Stimulated activated memory B cell treated with anti-CD40 and anti-IgM and Interleukin-4, amounts not matched to agents 10 μg/mL and 1 μg/mL and 100 μg/mL, for 72 hours (primary cell): ENCODE results near the gene PCNX1.
"Not testable (repeated sequence)": the region's sequence is repeated elsewhere in the genome, so short reads cannot be mapped to it uniquely, and the experiment has no call there.

Source experiments
- ATAC-seq: fragments of 150-1000 bp; cut with Tn5 transposase; 2 replicates; pipeline ENCODE4 v1.10.0; 2021
- H3K27ac Mint-ChIP-seq: one replicate; pipeline ENCODE4 v1.8.0; 2022; ENCODE audit warnings: mild to moderate bottlenecking, mixed read lengths
- H3K27me3 Mint-ChIP-seq: one replicate; pipeline ENCODE4 v1.8.0; 2022; ENCODE audit warnings: mixed read lengths
- H3K36me3 Mint-ChIP-seq: one replicate; pipeline ENCODE4 v1.8.0; 2022; ENCODE audit warnings: mixed read lengths
- H3K4me1 Mint-ChIP-seq: one replicate; pipeline ENCODE4 v1.8.0; 2022; ENCODE audit warnings: mixed read lengths
- H3K4me3 Mint-ChIP-seq: one replicate; pipeline ENCODE4 v1.8.0; 2022; ENCODE audit warnings: mild to moderate bottlenecking, moderate library complexity, mixed read lengths
- H3K9me3 Mint-ChIP-seq: one replicate; pipeline ENCODE4 v1.8.0; 2022; ENCODE audit warnings: mixed read lengths

The PCNX1 gene

GRCh38 chr14:70921669-70922068, 14.4 kb downstream of the PCNX1 start:
- Mint-ChIP-seq H3K27ac (no peak overlapping the region), H3K4me3 (no peak overlapping the region), H3K27me3 (no peaks in the 10 kb centered on the region), H3K9me3 (no peaks in the 10 kb centered on the region), H3K36me3 (peaks cover 14% of the 10 kb centered on the region), H3K4me1 (peaks cover 70% of the 10 kb centered on the region)
- no peak for ATAC-seq

- peak; percentile 68 for ATAC-seq
- Mint-ChIP-seq H3K4me1 (peaks cover 67% of the 10 kb centered on the region), H3K4me3 (no peak overlapping the region), H3K27me3 (no peaks in the 10 kb centered on the region), H3K36me3 (peaks cover 6% of the 10 kb centered on the region), H3K27ac (no peak overlapping the region), H3K9me3 (no peaks in the 10 kb centered on the region)
These were observed 17.3 kb downstream of the PCNX1 start for GRCh38 chr14:70924521-70924920.

GRCh38 chr14:70926235-70926830, 19.1 kb downstream of the PCNX1 start:
- H3K27me3 Mint-ChIP-seq: no peaks in the 10 kb centered on the region
- peaks cover 6% of the 10 kb centered on the region for H3K36me3 Mint-ChIP-seq
- H3K4me1 Mint-ChIP-seq: peaks cover 59% of the 10 kb centered on the region
- no peaks in the 10 kb centered on the region for H3K9me3 Mint-ChIP-seq
- no peak overlapping the region for H3K27ac Mint-ChIP-seq
- ATAC-seq: no peak
- H3K4me3 Mint-ChIP-seq: no peak overlapping the region

GRCh38 chr14:70931008-70931407, 23.7 kb downstream of the PCNX1 start:
- Mint-ChIP-seq H3K9me3 (no peaks in the 10 kb centered on the region), H3K27ac (no peak overlapping the region), H3K27me3 (no peaks in the 10 kb centered on the region), H3K4me3 (no peak overlapping the region), H3K4me1 (peaks cover 57% of the 10 kb centered on the region), H3K36me3 (peaks cover 2% of the 10 kb centered on the region)
- ATAC-seq: no peak

- Mint-ChIP-seq H3K27ac (peak overlapping the region; percentile 15), H3K36me3 (peaks cover 5% of the 10 kb centered on the region), H3K4me1 (peaks cover 54% of the 10 kb centered on the region), H3K27me3 (no peaks in the 10 kb centered on the region), H3K4me3 (no peak overlapping the region), H3K9me3 (peaks cover 4% of the 10 kb centered on the region)
- no peak for ATAC-seq
These were observed 26.8 kb downstream of the PCNX1 start for GRCh38 chr14:70934084-70934483.

- Mint-ChIP-seq H3K9me3 (peaks cover 8% of the 10 kb centered on the region), H3K4me3 (peak overlapping the region; percentile 19), H3K27ac (peak overlapping the region; percentile 15), H3K27me3 (no peaks in the 10 kb centered on the region), H3K36me3 (peaks cover 10% of the 10 kb centered on the region), H3K4me1 (peaks cover 54% of the 10 kb centered on the region)
- no peak for ATAC-seq
These were observed 27.4 kb downstream of the PCNX1 start for GRCh38 chr14:70934502-70935134.

- H3K36me3 Mint-ChIP-seq: peaks cover 15% of the 10 kb centered on the region
- peak overlapping the region; percentile 15 for H3K27ac Mint-ChIP-seq
- H3K27me3 Mint-ChIP-seq: no peaks in the 10 kb centered on the region
- peaks cover 11% of the 10 kb centered on the region for H3K9me3 Mint-ChIP-seq
- peaks cover 54% of the 10 kb centered on the region for H3K4me1 Mint-ChIP-seq
- ATAC-seq: no peak
- H3K4me3 Mint-ChIP-seq: no peak overlapping the region
These were observed 27.9 kb downstream of the PCNX1 start for GRCh38 chr14:70935135-70935534.

- Mint-ChIP-seq H3K9me3 (peaks cover 30% of the 10 kb centered on the region), H3K4me1 (peaks cover 33% of the 10 kb centered on the region), H3K36me3 (peaks cover 59% of the 10 kb centered on the region)
- not testable (repeated sequence) for ATAC-seq, H3K4me3 Mint-ChIP-seq, H3K27ac Mint-ChIP-seq, H3K27me3 Mint-ChIP-seq
These were observed 32.4 kb downstream of the PCNX1 start for GRCh38 chr14:70939693-70940092.

- peaks cover 25% of the 10 kb centered on the region for H3K4me1 Mint-ChIP-seq
- H3K36me3 Mint-ChIP-seq: peaks cover 79% of the 10 kb centered on the region
- not testable (repeated sequence) for H3K27me3 Mint-ChIP-seq, H3K27ac Mint-ChIP-seq, ATAC-seq, H3K4me3 Mint-ChIP-seq
- peaks cover 32% of the 10 kb centered on the region for H3K9me3 Mint-ChIP-seq
These were observed 34.5 kb downstream of the PCNX1 start for GRCh38 chr14:70941637-70942341.

GRCh38 chr14:70942342-70942706, 35.1 kb downstream of the PCNX1 start:
- Mint-ChIP-seq H3K36me3 (peaks cover 84% of the 10 kb centered on the region), H3K4me1 (peaks cover 25% of the 10 kb centered on the region), H3K4me3 (no peak overlapping the region), H3K27ac (no peak overlapping the region), H3K27me3 (no peaks in the 10 kb centered on the region), H3K9me3 (peaks cover 33% of the 10 kb centered on the region)
- no peak for ATAC-seq

- not testable (repeated sequence) for H3K4me3 Mint-ChIP-seq, H3K27me3 Mint-ChIP-seq, ATAC-seq, H3K27ac Mint-ChIP-seq
- Mint-ChIP-seq H3K36me3 (peaks cover 88% of the 10 kb centered on the region), H3K4me1 (peaks cover 21% of the 10 kb centered on the region), H3K9me3 (peaks cover 36% of the 10 kb centered on the region)
These were observed 35.5 kb downstream of the PCNX1 start for GRCh38 chr14:70942721-70943120.

GRCh38 chr14:70943838-70944237, 36.6 kb downstream of the PCNX1 start:
- no peak overlapping the region for H3K4me3 Mint-ChIP-seq
- H3K27ac Mint-ChIP-seq: no peak overlapping the region
- ATAC-seq: no peak
- H3K36me3 Mint-ChIP-seq: peaks cover 92% of the 10 kb centered on the region
- no peaks in the 10 kb centered on the region for H3K27me3 Mint-ChIP-seq
- peaks cover 13% of the 10 kb centered on the region for H3K4me1 Mint-ChIP-seq
- peaks cover 37% of the 10 kb centered on the region for H3K9me3 Mint-ChIP-seq

- H3K9me3 Mint-ChIP-seq: peaks cover 25% of the 10 kb centered on the region
- ATAC-seq: no peak
- no peak overlapping the region for H3K4me3 Mint-ChIP-seq
- no peaks in the 10 kb centered on the region for H3K27me3 Mint-ChIP-seq
- no peak overlapping the region for H3K27ac Mint-ChIP-seq
- peaks cover 84% of the 10 kb centered on the region for H3K36me3 Mint-ChIP-seq
- no peaks in the 10 kb centered on the region for H3K4me1 Mint-ChIP-seq
These were observed 40.5 kb downstream of the PCNX1 start for GRCh38 chr14:70947739-70948138.

GRCh38 chr14:70952485-70952884, 45.2 kb downstream of the PCNX1 start:
- Mint-ChIP-seq H3K4me1 (no peaks in the 10 kb centered on the region), H3K36me3 (peaks cover 41% of the 10 kb centered on the region), H3K27me3 (no peaks in the 10 kb centered on the region), H3K9me3 (peaks cover 5% of the 10 kb centered on the region), H3K27ac (no peak overlapping the region), H3K4me3 (no peak overlapping the region)
- ATAC-seq: no peak

- Mint-ChIP-seq H3K27ac (no peak overlapping the region), H3K36me3 (peaks cover 40% of the 10 kb centered on the region)
These were observed 46.8 kb downstream of the PCNX1 start for GRCh38 chr14:70954068-70954467.

More at GRCh38 chr14:70954068-70954467, 46.8 kb downstream of the PCNX1 start:
- H3K4me1 Mint-ChIP-seq: no peaks in the 10 kb centered on the region
- no peaks in the 10 kb centered on the region for H3K27me3 Mint-ChIP-seq
- H3K9me3 Mint-ChIP-seq: no peaks in the 10 kb centered on the region
- no peak overlapping the region for H3K4me3 Mint-ChIP-seq
- ATAC-seq: no peak
